HepG2 (cell line): ENCODE measurements around the gene DNAL4. TPM values are rescaled to one million over a fixed set of nuclear protein-coding genes. Genes with fewer than 3 reads are reported as not detected.

Source experiments
- ATAC-seq: fragments of 200-7000 bp; cut with Tn5 transposase; 3 replicates; pipeline ENCODE4 v1.9.1; 2020; ENCODE audit warnings: mild to moderate bottlenecking, moderate library complexity
- BruUV-seq: library from RNA; stranded (reverse); fragments of 400-500 nt; replicated peaks from 2 replicates; lab custom pipeline; 2021; lab: Mats Ljungman, UMichigan
- CTCF ChIA-PET: fragments of 300-600 bp; formaldehyde crosslinking; extraction: SDS; loops from one replicate; lab custom pipeline; 2021; ENCODE audit warnings: low total read pairs, inconsistent platforms, low intra/inter-chr PET ratio; lab: Yijun Ruan, JAX
- POLR2A ChIA-PET: fragments of 350-600 bp; sonication (Branson Sonifier 250); formaldehyde crosslinking; loops from one replicate; lab custom pipeline; 2020; ENCODE audit warnings: antibody characterized with exemption, inconsistent platforms; lab: Yijun Ruan, JAX
- DNase-seq: peaks from one replicate; pipeline ENCODE4 v3.0.0-alpha.2; 2015; ENCODE audit warnings: low spot score
- FAIRE-seq: peaks from 3 replicates; lab custom pipeline; 2011; peaks lifted over from hg19 to GRCh38; lab: Jason Lieb, UNC
- H2AFZ ChIP-seq: one replicate; pipeline ENCODE4 v1.6.1; 2011; ENCODE audit warnings: low read length, inconsistent platforms
- H3K27ac ChIP-seq: fragments of 300-600 bp; 3 replicates; pipeline ENCODE4 v1.8.0; 2011; ENCODE audit warnings: mixed run types, mild to moderate bottlenecking, mixed read lengths, low read length, inconsistent platforms; ENCODE audit not compliant: insufficient read depth; ENCODE audit errors: extremely low read length
- H3K27me3 ChIP-seq, 2 experiments: fragments of 200-600 bp in 1 of 2; 2 replicates in 1 of 2; 3 replicates in 1 of 2; pipeline versions ENCODE4 v1.6.0 to v1.8.0; 2011; ENCODE audit warnings: low read length in 2 of 2, mild to moderate bottlenecking in 2 of 2, moderate library complexity in 2 of 2, inconsistent platforms in 1 of 2; ENCODE audit not compliant: insufficient read depth in 2 of 2, control insufficient read depth in 1 of 2
- H3K36me3 ChIP-seq, 2 experiments: fragments of 200-600 bp in 1 of 2; replicated peaks in 1 of 2; 2 replicates in 1 of 2; 3 replicates in 1 of 2; pipeline versions ENCODE4 v1.5.1 to v1.8.0; 2011; ENCODE audit warnings: low read length in 2 of 2, inconsistent platforms in 1 of 2; ENCODE audit not compliant: insufficient read depth in 2 of 2, control insufficient read depth in 1 of 2
- H3K4me1 ChIP-seq: 2 replicates; pipeline ENCODE4 v1.5.1; 2012; ENCODE audit warnings: low read length, inconsistent platforms; ENCODE audit not compliant: insufficient read depth
- H3K4me2 ChIP-seq: 2 replicates; pipeline ENCODE4 v1.6.0; 2011; ENCODE audit warnings: low read depth, low read length, inconsistent platforms
- H3K4me3 ChIP-seq, 3 experiments: fragments of 200-600 bp in 1 of 3; sonication (generic), shearing (Covaris generic) in 1 of 3; replicated peaks in 1 of 3; 2 replicates each; pipeline ENCODE4 v1.5.1; 2011 to 2016; ENCODE audit warnings: low read length in 3 of 3, inconsistent platforms in 2 of 3, low read depth in 2 of 3, mild to moderate bottlenecking in 2 of 3, control low read depth in 1 of 3, mixed read lengths in 1 of 3; ENCODE audit not compliant: insufficient read depth in 1 of 3
- H3K79me2 ChIP-seq: one replicate; pipeline ENCODE4 v1.6.1; 2011; ENCODE audit warnings: low read length, inconsistent platforms; ENCODE audit not compliant: insufficient read depth
- H3K9ac ChIP-seq: 2 replicates; pipeline ENCODE4 v1.6.0; 2011; ENCODE audit warnings: mild to moderate bottlenecking, low read depth, low read length, inconsistent platforms; ENCODE audit not compliant: insufficient read depth
- H3K9me3 ChIP-seq: 2 replicates; pipeline ENCODE4 v1.5.1; 2012; ENCODE audit warnings: mild to moderate bottlenecking, low read length
- H4K20me1 ChIP-seq: 2 replicates; pipeline ENCODE4 v1.6.0; 2011; ENCODE audit warnings: inconsistent platforms, mild to moderate bottlenecking, low read length, moderate library complexity; ENCODE audit not compliant: insufficient read depth
- AKAP8 ChIP-seq: sonication (generic); formaldehyde crosslinking; IDR thresholded peaks from 2 replicates; pipeline ENCODE4 v1.5.1; 2020; ENCODE audit warnings: mild to moderate bottlenecking, missing genetic modification reagents
- KDM2A ChIP-seq: sonication (generic); formaldehyde crosslinking; IDR thresholded peaks from 2 replicates; pipeline ENCODE4 v1.4.0; 2020; ENCODE audit warnings: low read depth, missing genetic modification reagents, borderline replicate concordance
- NFATC3 ChIP-seq: sonication (generic); formaldehyde crosslinking; IDR thresholded peaks from 2 replicates; pipeline ENCODE4 v1.5.1; 2020; ENCODE audit warnings: mild to moderate bottlenecking, missing genetic modification reagents
- NFIC ChIP-seq: IDR thresholded peaks from 2 replicates; pipeline ENCODE4 v1.6.1; 2012; ENCODE audit warnings: mild to moderate bottlenecking, low read length, inconsistent platforms
- PAF1 ChIP-seq: IDR thresholded peaks from 2 replicates; pipeline ENCODE4 v1.6.1; 2016; ENCODE audit warnings: missing genetic modification reagents, missing compliant biosample characterization
- RAD21 ChIP-seq: fragments of 450-650 bp; formaldehyde crosslinking; IDR thresholded peaks from 2 replicates; pipeline ENCODE4 v1.5.0; 2020; ENCODE audit warnings: mild to moderate bottlenecking
- ZNF235 ChIP-seq: sonication (generic); formaldehyde crosslinking; IDR thresholded peaks from 2 replicates; pipeline ENCODE4 v1.8.1; 2023; ENCODE audit warnings: mild to moderate bottlenecking, missing genetic modification reagents, borderline replicate concordance
- ZNF326 ChIP-seq: sonication (generic); formaldehyde crosslinking; IDR thresholded peaks from 2 replicates; pipeline ENCODE4 v1.4.0; 2020; ENCODE audit warnings: missing genetic modification reagents, borderline replicate concordance
- ZNF331 ChIP-seq: sonication (generic); formaldehyde crosslinking; IDR thresholded peaks from 2 replicates; pipeline ENCODE4 v1.4.0; 2020; ENCODE audit warnings: missing genetic modification reagents
- ZNF367 ChIP-seq: sonication (generic); formaldehyde crosslinking; IDR thresholded peaks from 2 replicates; pipeline ENCODE4 v1.4.0; 2020; ENCODE audit warnings: missing genetic modification reagents, borderline replicate concordance
- ZNF567 ChIP-seq: sonication (generic); formaldehyde crosslinking; IDR thresholded peaks from 2 replicates; pipeline ENCODE4 v1.8.1; 2023; ENCODE audit warnings: mild to moderate bottlenecking, missing genetic modification reagents, borderline replicate concordance
- ZNF577 ChIP-seq: sonication (generic); formaldehyde crosslinking; IDR thresholded peaks from 2 replicates; pipeline ENCODE4 v1.4.0; 2020; ENCODE audit warnings: mild to moderate bottlenecking, low read depth, missing genetic modification reagents, borderline replicate concordance
- ZNF614 ChIP-seq: IDR thresholded peaks from 2 replicates; pipeline ENCODE4 v1.6.1; 2018; ENCODE audit warnings: missing biosample characterization, missing genetic modification reagents, inconsistent platforms, borderline replicate concordance
- ZNF678 ChIP-seq: sonication (generic); formaldehyde crosslinking; IDR thresholded peaks from 2 replicates; pipeline ENCODE4 v1.4.0; 2020; ENCODE audit warnings: mild to moderate bottlenecking, missing genetic modification reagents
- ZNF792 ChIP-seq: IDR thresholded peaks from 2 replicates; pipeline ENCODE4 v1.6.1; 2016
- ZNF891 ChIP-seq: sonication (generic); formaldehyde crosslinking; IDR thresholded peaks from 2 replicates; pipeline ENCODE4 v1.5.0; 2020; ENCODE audit warnings: mild to moderate bottlenecking, missing genetic modification reagents
- WGBS: methylation state at CpG from one replicate; pipeline ENCODE4 v1.1.6; 2017; ENCODE audit warnings: low lambda C conversion rate; 5-methylcytosine and 5-hydroxymethylcytosine counted together
- in situ Hi-C: cut with HindIII; loops from 2 replicates; pipeline ENCODE4 v1.10.0; 2017; ENCODE audit warnings: low pct_unique_long_range_greater_than_20kb; ENCODE audit not compliant: extremely low pct_ligation_motif_present
- intact Hi-C: fragments of 100-400 bp; cut with micrococcal nuclease; formaldehyde crosslinking; loops from one replicate; pipeline ENCODE4 v1.10.0; 2022; ENCODE audit not compliant: unreplicated experiment
- polyA plus RNA-seq, 8 experiments: library from polyadenylated mRNA; depleted of rRNA in 3 of 8; stranded (reverse) in 7 of 8; unstranded in 1 of 8; fragments of >200 nt; fragmentation: Illumina TruSeq in 4 of 8; extraction: Trizol in 4 of 8; gene quantifications; 2 replicates each; pipeline versions ENCODE4 v1.2.1 to v1.2.3, GENCODE V29; 2011 to 2016; ENCODE audit warnings: low read depth in 4 of 8, missing spikeins in 1 of 8, mixed read lengths in 1 of 8; ENCODE audit not compliant: insufficient read depth in 1 of 8
- total RNA-seq, 5 experiments: library from RNA; depleted of rRNA; stranded (reverse); fragments of >200 nt; fragmentation: Illumina TruSeq; extraction: Trizol; gene quantifications; 2 replicates each; pipeline ENCODE4 v1.2.3, GENCODE V29; 2016; ENCODE audit warnings: low read depth in 1 of 5
- TF ChIP-seq, protein P1 (sequence below): sonication (generic); formaldehyde crosslinking; IDR thresholded peaks from 2 replicates; pipeline ENCODE4 v1.4.0; 2020; ENCODE audit warnings: missing genetic modification reagents
- TF ChIP-seq, protein P2 (sequence below): IDR thresholded peaks from 2 replicates; pipeline ENCODE4 v1.6.1; 2012; ENCODE audit warnings: low read depth, low read length, improper control_type of control experiment
- TF ChIP-seq, protein P3 (sequence below): sonication (generic); formaldehyde crosslinking; IDR thresholded peaks from 2 replicates; pipeline ENCODE4 v1.5.0; 2020; ENCODE audit warnings: mild to moderate bottlenecking, missing genetic modification reagents, moderate library complexity
- TF ChIP-seq, protein P4 (sequence below): sonication (generic); formaldehyde crosslinking; IDR thresholded peaks from 2 replicates; pipeline ENCODE4 v1.5.0; 2020; ENCODE audit warnings: missing genetic modification reagents

The DNAL4 gene
- total and polyA plus RNA-seq, 2 of the 13 experiments (the other 11 are each of a cell fraction or from before 2014, with no cell fraction given), result 8.0 to 10.7 TPM

DNA sequence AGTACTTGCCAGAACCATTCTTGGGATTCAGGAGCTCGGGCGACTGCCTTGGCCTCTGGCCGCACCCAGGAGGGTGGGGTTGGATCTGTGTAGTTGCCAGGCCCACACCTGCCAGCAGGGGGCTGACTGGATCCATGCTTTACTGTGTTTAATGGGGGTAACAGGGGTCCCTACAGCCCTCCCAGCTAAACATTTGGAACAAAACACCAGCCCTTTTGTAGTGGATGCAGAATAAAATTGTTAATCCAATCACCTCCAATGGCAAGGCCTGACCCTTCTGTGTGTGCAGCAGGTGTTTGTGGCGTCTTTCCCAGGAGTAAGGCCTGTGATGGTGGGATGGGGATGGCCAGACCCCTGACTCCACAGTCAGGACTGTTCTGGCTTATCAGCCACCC, 60.6 kb downstream of the DNAL4 start:
- CTCF ChIA-PET, result interaction anchor here (1.2 to 2.4 kb wide), 2 partner anchors 33 to 135 kb away, joined by 3 to 9 read pairs; no protein-coding TSS in a partner anchor
- no peaks in the 10 kb centered on the region for H3K79me2 ChIP-seq
- DNase-seq (peak; percentile 16), FAIRE-seq (peak; percentile 36), ATAC-seq (peak; percentile 68)
- H3K9ac ChIP-seq, result no peak overlapping the region
- H3K4me2 ChIP-seq, result no peak overlapping the region
- H4K20me1 ChIP-seq, result peaks cover 11% of the 10 kb centered on the region; the same call in 1 of the 2 replicates
- no peaks in the 10 kb centered on the region; a peak in 1 of 5 replicates for H3K27me3 ChIP-seq
- intact Hi-C loops, result loop anchor here (1.0 kb wide), 1 partner anchor 33 kb away; no protein-coding TSS in a partner anchor
- WGBS, result 71% methylated on average over 4 of the region's 4 CpGs
- no peak overlapping the region for H2AFZ ChIP-seq
- no peaks in the 10 kb centered on the region for H3K9me3 ChIP-seq
- peaks cover 22% of the 10 kb centered on the region for H3K4me1 ChIP-seq
- H3K27ac ChIP-seq, result no peak overlapping the region
- H3K36me3 ChIP-seq, result peaks cover 26 to 52% of the 10 kb centered on the region in 2 experiments
- in situ Hi-C loops, result no loop called here
- H3K4me3 ChIP-seq, result no peak overlapping the region
- BruUV-seq, result no TSS peak
- POLR2A ChIA-PET, result interaction anchor here (0.8 to 3.4 kb wide), 5 partner anchors 13 to 33 kb away, joined by 3 to 22 read pairs (median 4); no protein-coding TSS in a partner anchor
- TF ChIP-seq NFATC3 (CRISPR knock-in tag), result no peak
- no peak for TF ChIP-seq ZNF367
- TF ChIP-seq ZNF326 (CRISPR knock-in tag), result no peak
- TF ChIP-seq ZNF567 (CRISPR knock-in tag), result no peak
- TF ChIP-seq, protein P1, sequence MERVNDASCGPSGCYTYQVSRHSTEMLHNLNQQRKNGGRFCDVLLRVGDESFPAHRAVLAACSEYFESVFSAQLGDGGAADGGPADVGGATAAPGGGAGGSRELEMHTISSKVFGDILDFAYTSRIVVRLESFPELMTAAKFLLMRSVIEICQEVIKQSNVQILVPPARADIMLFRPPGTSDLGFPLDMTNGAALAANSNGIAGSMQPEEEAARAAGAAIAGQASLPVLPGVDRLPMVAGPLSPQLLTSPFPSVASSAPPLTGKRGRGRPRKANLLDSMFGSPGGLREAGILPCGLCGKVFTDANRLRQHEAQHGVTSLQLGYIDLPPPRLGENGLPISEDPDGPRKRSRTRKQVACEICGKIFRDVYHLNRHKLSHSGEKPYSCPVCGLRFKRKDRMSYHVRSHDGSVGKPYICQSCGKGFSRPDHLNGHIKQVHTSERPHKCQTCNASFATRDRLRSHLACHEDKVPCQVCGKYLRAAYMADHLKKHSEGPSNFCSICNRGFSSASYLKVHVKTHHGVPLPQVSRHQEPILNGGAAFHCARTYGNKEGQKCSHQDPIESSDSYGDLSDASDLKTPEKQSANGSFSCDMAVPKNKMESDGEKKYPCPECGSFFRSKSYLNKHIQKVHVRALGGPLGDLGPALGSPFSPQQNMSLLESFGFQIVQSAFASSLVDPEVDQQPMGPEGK (CRISPR knock-in tag), result 0 out of 2 replicates have a peak, but pooled peaks have one; percentile 17
- TF ChIP-seq KDM2A (CRISPR knock-in tag), result no peak
- TF ChIP-seq RAD21 (CRISPR knock-in tag), result peak; percentile 47
- TF ChIP-seq ZNF235 (CRISPR knock-in tag), result no peak
- no peak for TF ChIP-seq ZNF678 (CRISPR knock-in tag)
- no peak for TF ChIP-seq ZNF577 (CRISPR knock-in tag)
- TF ChIP-seq, protein P2, sequence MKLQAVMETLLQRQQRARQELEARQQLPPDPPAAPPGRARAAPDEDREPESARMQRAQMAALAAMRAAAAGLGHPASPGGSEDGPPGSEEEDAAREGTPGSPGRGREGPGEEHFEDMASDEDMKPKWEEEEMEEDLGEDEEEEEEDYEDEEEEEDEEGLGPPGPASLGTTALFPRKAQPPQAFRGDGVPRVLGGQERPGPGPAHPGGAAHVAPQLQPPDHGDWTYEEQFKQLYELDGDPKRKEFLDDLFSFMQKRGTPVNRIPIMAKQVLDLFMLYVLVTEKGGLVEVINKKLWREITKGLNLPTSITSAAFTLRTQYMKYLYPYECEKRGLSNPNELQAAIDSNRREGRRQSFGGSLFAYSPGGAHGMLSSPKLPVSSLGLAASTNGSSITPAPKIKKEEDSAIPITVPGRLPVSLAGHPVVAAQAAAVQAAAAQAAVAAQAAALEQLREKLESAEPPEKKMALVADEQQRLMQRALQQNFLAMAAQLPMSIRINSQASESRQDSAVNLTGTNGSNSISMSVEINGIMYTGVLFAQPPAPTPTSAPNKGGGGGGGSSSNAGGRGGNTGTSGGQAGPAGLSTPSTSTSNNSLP, result no peak
- no peak for TF ChIP-seq NFIC
- peak; percentile 74; the same call in 1 of the 2 replicates for TF ChIP-seq AKAP8 (CRISPR knock-in tag)
- TF ChIP-seq ZNF792, result no peak
- TF ChIP-seq PAF1 (CRISPR knock-in tag), result peak; percentile 76; the same call in 1 of the 2 replicates
- TF ChIP-seq ZNF614 (CRISPR knock-in tag), result no peak
- no peak for TF ChIP-seq ZNF891 (CRISPR knock-in tag)
- TF ChIP-seq, protein P3, sequence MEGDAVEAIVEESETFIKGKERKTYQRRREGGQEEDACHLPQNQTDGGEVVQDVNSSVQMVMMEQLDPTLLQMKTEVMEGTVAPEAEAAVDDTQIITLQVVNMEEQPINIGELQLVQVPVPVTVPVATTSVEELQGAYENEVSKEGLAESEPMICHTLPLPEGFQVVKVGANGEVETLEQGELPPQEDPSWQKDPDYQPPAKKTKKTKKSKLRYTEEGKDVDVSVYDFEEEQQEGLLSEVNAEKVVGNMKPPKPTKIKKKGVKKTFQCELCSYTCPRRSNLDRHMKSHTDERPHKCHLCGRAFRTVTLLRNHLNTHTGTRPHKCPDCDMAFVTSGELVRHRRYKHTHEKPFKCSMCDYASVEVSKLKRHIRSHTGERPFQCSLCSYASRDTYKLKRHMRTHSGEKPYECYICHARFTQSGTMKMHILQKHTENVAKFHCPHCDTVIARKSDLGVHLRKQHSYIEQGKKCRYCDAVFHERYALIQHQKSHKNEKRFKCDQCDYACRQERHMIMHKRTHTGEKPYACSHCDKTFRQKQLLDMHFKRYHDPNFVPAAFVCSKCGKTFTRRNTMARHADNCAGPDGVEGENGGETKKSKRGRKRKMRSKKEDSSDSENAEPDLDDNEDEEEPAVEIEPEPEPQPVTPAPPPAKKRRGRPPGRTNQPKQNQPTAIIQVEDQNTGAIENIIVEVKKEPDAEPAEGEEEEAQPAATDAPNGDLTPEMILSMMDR, result peak; percentile 82
- TF ChIP-seq ZNF331 (CRISPR knock-in tag), result no peak
- TF ChIP-seq, protein P4, sequence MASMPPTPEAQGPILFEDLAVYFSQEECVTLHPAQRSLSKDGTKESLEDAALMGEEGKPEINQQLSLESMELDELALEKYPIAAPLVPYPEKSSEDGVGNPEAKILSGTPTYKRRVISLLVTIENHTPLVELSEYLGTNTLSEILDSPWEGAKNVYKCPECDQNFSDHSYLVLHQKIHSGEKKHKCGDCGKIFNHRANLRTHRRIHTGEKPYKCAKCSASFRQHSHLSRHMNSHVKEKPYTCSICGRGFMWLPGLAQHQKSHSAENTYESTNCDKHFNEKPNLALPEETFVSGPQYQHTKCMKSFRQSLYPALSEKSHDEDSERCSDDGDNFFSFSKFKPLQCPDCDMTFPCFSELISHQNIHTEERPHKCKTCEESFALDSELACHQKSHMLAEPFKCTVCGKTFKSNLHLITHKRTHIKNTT (CRISPR knock-in tag), result no peak
